B cell (primary cell): ENCODE data around the gene BCL2. TPM values are rescaled to one million over a fixed set of nuclear protein-coding genes. Genes with fewer than 3 reads are reported as not detected.

ENCODE experiments used
- ATAC-seq: fragments of 200-7000 bp; cut with Tn5 transposase; one replicate; pipeline ENCODE4 v1.10.0; 2021; ENCODE audit warnings: low read depth, mild to moderate bottlenecking, moderate number of reproducible peaks, moderate library complexity
- CTCF ChIA-PET: fragments of 350-600 bp; sonication (Branson Sonifier 250); formaldehyde crosslinking; loops from one replicate; lab custom pipeline; 2021; ENCODE audit warnings: antibody characterized with exemption, inconsistent platforms; lab: Charles Lee
- POLR2A ChIA-PET: fragments of 350-600 bp; sonication (Branson Sonifier 250); formaldehyde crosslinking; loops from one replicate; lab custom pipeline; 2021; ENCODE audit warnings: antibody characterized with exemption; lab: Charles Lee
- DNase-seq: peaks from one replicate; pipeline ENCODE4 v3.0.0; 2013
- H2AFZ ChIP-seq: 2 replicates; pipeline ENCODE4 v1.6.1; 2012; ENCODE audit warnings: mild to moderate bottlenecking, low read depth, low read length; ENCODE audit not compliant: insufficient read depth, poor library complexity, severe bottlenecking
- H3K27ac ChIP-seq, 2 donors: 1 replicate in 1 of 2; 2 replicates in 1 of 2; pipeline ENCODE4 v1.5.1; 2012 to 2013; ENCODE audit warnings: low read length in 2 of 2, mild to moderate bottlenecking in 2 of 2, moderate library complexity in 1 of 2
- H3K27me3 ChIP-seq, 4 experiments: fragments of 200-600 bp in 1 of 4; sonication (generic) in 1 of 4; replicated peaks in 1 of 4; 1 replicate in 2 of 4; 2 replicates in 2 of 4; pipeline versions ENCODE4 v1.6.1 to v1.7.0; 2013 to 2016; ENCODE audit warnings: low read length in 3 of 4, mild to moderate bottlenecking in 2 of 4, mixed read lengths in 1 of 4, moderate library complexity in 1 of 4; ENCODE audit not compliant: insufficient read depth in 4 of 4, control insufficient read depth in 3 of 4; ENCODE audit errors: control extremely low read depth in 1 of 4
- H3K36me3 ChIP-seq, 2 experiments: replicated peaks in 1 of 2; 1 replicate in 1 of 2; 2 replicates in 1 of 2; pipeline versions ENCODE4 v1.6.1 to v1.7.1; 2013; ENCODE audit warnings: low read length in 1 of 2; ENCODE audit not compliant: insufficient read depth in 2 of 2, control insufficient read depth in 1 of 2; ENCODE audit errors: control extremely low read depth in 1 of 2, extremely low read depth in 1 of 2
- H3K4me1 ChIP-seq, 2 donors: fragments of 200-600 bp in 1 of 2; sonication (generic) in 1 of 2; 1 replicate in 1 of 2; 2 replicates in 1 of 2; pipeline versions ENCODE4 v1.5.1 to v1.6.1; 2013 to 2017; ENCODE audit warnings: low read length in 2 of 2; ENCODE audit not compliant: control insufficient read depth in 2 of 2, insufficient read depth in 2 of 2
- H3K4me2 ChIP-seq: replicated peaks from 2 replicates; pipeline ENCODE3; 2012; ENCODE audit warnings: mild to moderate bottlenecking, low read depth, low read length; ENCODE audit not compliant: poor library complexity, severe bottlenecking
- H3K4me3 ChIP-seq, 5 experiments: fragments of 200-600 bp in 1 of 5; sonication (generic) in 1 of 5; 1 replicate in 3 of 5; 2 replicates in 2 of 5; pipeline versions ENCODE4 v1.5.1 to v1.7.0; 2011 to 2016; ENCODE audit warnings: low read length in 4 of 5, mild to moderate bottlenecking in 4 of 5, low read depth in 2 of 5, control low read depth in 1 of 5, moderate library complexity in 1 of 5; ENCODE audit not compliant: insufficient read depth in 1 of 5; ENCODE audit errors: control extremely low read depth in 1 of 5, extremely low read depth in 1 of 5
- H3K79me2 ChIP-seq: fragments of 200-600 bp; sonication (generic); one replicate; pipeline ENCODE4 v1.6.0; 2016; ENCODE audit warnings: low read length; ENCODE audit not compliant: control insufficient read depth, insufficient read depth
- H3K9ac ChIP-seq: fragments of 200-600 bp; sonication (generic); 2 replicates; pipeline ENCODE4 v1.6.1; 2017; ENCODE audit warnings: mild to moderate bottlenecking, low read length, moderate library complexity
- H3K9me3 ChIP-seq, 3 donors: one replicate each; pipeline versions ENCODE4 v1.6.1 to v1.7.1; 2013; ENCODE audit warnings: low read length in 2 of 3; ENCODE audit not compliant: control insufficient read depth in 2 of 3, insufficient read depth in 1 of 3; ENCODE audit errors: control extremely low read depth in 1 of 3
- H4K20me1 ChIP-seq: 2 replicates; pipeline ENCODE4 v1.6.0; 2012; ENCODE audit warnings: mild to moderate bottlenecking, low read length; ENCODE audit not compliant: insufficient read depth, control insufficient read depth, poor library complexity, severe bottlenecking
- H3K27ac Mint-ChIP-seq: one replicate; pipeline ENCODE4 v1.8.0; 2021; ENCODE audit warnings: mixed read lengths
- H3K27me3 Mint-ChIP-seq: one replicate; pipeline ENCODE4 v1.8.0; 2021; ENCODE audit warnings: mixed read lengths
- H3K4me1 Mint-ChIP-seq: one replicate; pipeline ENCODE4 v1.8.0; 2021; ENCODE audit warnings: mixed read lengths
- H3K4me3 Mint-ChIP-seq: one replicate; pipeline ENCODE4 v1.8.0; 2021; ENCODE audit warnings: mixed read lengths
- H3K9me3 Mint-ChIP-seq: one replicate; pipeline ENCODE4 v1.8.0; 2022; ENCODE audit warnings: mixed read lengths; ENCODE audit not compliant: insufficient read depth
- CTCF ChIP-seq: fragments of 200-600 bp; IDR thresholded peaks from one replicate; pipeline ENCODE4 v1.8.0; 2022; ENCODE audit warnings: antibody characterized with exemption, mild to moderate bottlenecking
- EZH2 ChIP-seq: IDR thresholded peaks from 2 replicates; pipeline ENCODE4 v1.6.1; 2012; ENCODE audit warnings: borderline replicate concordance, low read depth, mild to moderate bottlenecking, moderate library complexity, low read length; ENCODE audit not compliant: insufficient read depth, poor library complexity, severe bottlenecking
- WGBS: methylation state at CpG from one replicate; pipeline ENCODE4 v1.1.5; 2013; ENCODE audit warnings: missing lambda C conversion rate; ENCODE audit not compliant: insufficient coverage; 5-methylcytosine and 5-hydroxymethylcytosine counted together
- intact Hi-C: fragments of 100-400 bp; cut with micrococcal nuclease; formaldehyde crosslinking; loops from one replicate; pipeline ENCODE4 v1.10.0; 2022
- polyA plus RNA-seq: library from polyadenylated mRNA; depleted of rRNA; stranded (reverse); fragments of >200 nt; gene quantifications from 2 replicates; pipeline ENCODE4 v1.2.3, GENCODE V29; 2012
- total RNA-seq, 2 donors: library from RNA; stranded (reverse); fragments of 120-200 nt in 1 of 2; gene quantifications; 1 replicate in 1 of 2; 2 replicates in 1 of 2; pipeline versions ENCODE4 v1.2.3 to v1.2.4, GENCODE V29; 2013 to 2022

BCL2 gene
- total and polyA plus RNA-seq, 2 donors (not counting 1 experiment from before 2014, with no cell fraction given) = 27.6 to 144 TPM

GRCh38 chr18:63146828-63147409, 172.7 kb downstream of the BCL2 start:
- Histone ChIP-seq H3K79me2 (peaks cover 98% of the 10 kb centered on the region), H3K9ac (no peak overlapping the region), H3K27me3 (no peaks in the 10 kb centered on the region), H3K9me3 (no peaks in the 10 kb centered on the region), H3K4me1 (peaks cover 26 to 30% of the 10 kb centered on the region in 2 donors), H3K36me3 (peaks cover 0 to 10% of the 10 kb centered on the region in 2 experiments), H4K20me1 (peaks cover 12% of the 10 kb centered on the region), H3K4me2 (no peak overlapping the region), H2AFZ (no peak overlapping the region), H3K27ac (no peak overlapping the region), H3K4me3 (no peak overlapping the region)
- POLR2A ChIA-PET = no interaction called here
- WGBS = 63% methylated on average over 4 of the region's 7 CpGs
- intact Hi-C loops = no loop called here
- CTCF ChIA-PET = interaction anchor here (0.7 to 13.5 kb wide), 3 partner anchors 8 to 171 kb away, joined by 3 to 160 read pairs (median 5); no protein-coding TSS in a partner anchor
- H3K4me1 Mint-ChIP-seq = peaks cover 63% of the 10 kb centered on the region
- H3K27ac Mint-ChIP-seq = peak overlapping the region; percentile 50
- DNase-seq (no peak), ATAC-seq (no peak)
- H3K9me3 Mint-ChIP-seq = no peaks in the 10 kb centered on the region
- H3K27me3 Mint-ChIP-seq = no peaks in the 10 kb centered on the region
- TF ChIP-seq CTCF = no peak
- no peak for TF ChIP-seq EZH2
- no peak overlapping the region for H3K4me3 Mint-ChIP-seq

- no peak overlapping the region for H3K4me3 ChIP-seq
- no peak overlapping the region for H3K27ac ChIP-seq
- ChIA-PET CTCF (interaction anchor here (1.5 to 13.5 kb wide), 2 partner anchors 9 to 172 kb away, joined by 5 to 160 read pairs; no protein-coding TSS in a partner anchor), POLR2A (no interaction called here)
- 95% methylated on average over 12 of the region's 18 CpGs for WGBS
- intact Hi-C loops = no loop called here
- H4K20me1 ChIP-seq = peaks cover 14% of the 10 kb centered on the region
- H3K36me3 ChIP-seq = peaks cover 0 to 10% of the 10 kb centered on the region in 2 experiments
- peaks cover 96% of the 10 kb centered on the region for H3K79me2 ChIP-seq
- peaks cover 66% of the 10 kb centered on the region for H3K4me1 Mint-ChIP-seq
- H3K27me3 Mint-ChIP-seq = no peaks in the 10 kb centered on the region
- peaks cover 33 to 40% of the 10 kb centered on the region in 2 donors for H3K4me1 ChIP-seq
- peak overlapping the region; percentile 44 for H3K27ac Mint-ChIP-seq
- TF ChIP-seq EZH2 (no peak), CTCF (no peak)
- DNase-seq (no peak), ATAC-seq (no peak)
- H3K9ac ChIP-seq = no peak overlapping the region
- no peaks in the 10 kb centered on the region for H3K9me3 ChIP-seq
- H3K9me3 Mint-ChIP-seq = no peaks in the 10 kb centered on the region
- no peak overlapping the region for H3K4me2 ChIP-seq
- peak overlapping the region; percentile 8 for H3K4me3 Mint-ChIP-seq
- no peaks in the 10 kb centered on the region for H3K27me3 ChIP-seq
- H2AFZ ChIP-seq = no peak overlapping the region
Measured at GRCh38 chr18:63145851-63146555, 173.6 kb downstream of the BCL2 start.
